NCI-H1436 treated with DMSO at 0.1 percent for 48 hours (cell line): ENCODE results near the gene BHMT.
"Not testable (repeated sequence)": the region's sequence is repeated elsewhere in the genome, so short reads cannot be mapped to it uniquely, and the experiment has no call there.

ENCODE experiments used
- DNase-seq: peaks from one replicate; lab custom pipeline; 2025; lab: John Stamatoyannopoulos, UW

BHMT gene

GRCh38 chr5:79111960-79112702, 522 bp downstream of the BHMT start:
- no peak for DNase-seq

GRCh38 chr5:79112703-79113058, 1.1 kb downstream of the BHMT start:
- DNase-seq = no peak

DNA sequence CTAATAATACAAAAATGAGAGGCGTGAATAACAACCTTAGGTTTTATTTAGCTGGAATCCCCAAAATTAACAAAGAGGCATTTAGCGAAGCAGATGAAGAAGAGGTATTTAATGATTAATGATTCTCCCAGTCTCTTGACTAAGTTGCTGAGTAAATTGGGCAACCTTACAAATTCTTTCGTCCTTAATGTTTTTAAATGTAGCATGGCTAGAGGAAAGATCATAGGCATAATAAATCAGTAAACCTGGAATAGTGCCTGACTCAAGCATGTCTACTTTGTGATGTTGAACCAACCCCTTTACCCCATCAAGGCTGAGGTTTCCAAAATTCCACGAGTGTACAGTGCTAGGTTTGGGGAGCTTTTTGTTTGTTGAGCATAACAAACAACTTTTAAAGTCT, 7.9 kb downstream of the BHMT start:
- DNase-seq = no peak

DNA sequence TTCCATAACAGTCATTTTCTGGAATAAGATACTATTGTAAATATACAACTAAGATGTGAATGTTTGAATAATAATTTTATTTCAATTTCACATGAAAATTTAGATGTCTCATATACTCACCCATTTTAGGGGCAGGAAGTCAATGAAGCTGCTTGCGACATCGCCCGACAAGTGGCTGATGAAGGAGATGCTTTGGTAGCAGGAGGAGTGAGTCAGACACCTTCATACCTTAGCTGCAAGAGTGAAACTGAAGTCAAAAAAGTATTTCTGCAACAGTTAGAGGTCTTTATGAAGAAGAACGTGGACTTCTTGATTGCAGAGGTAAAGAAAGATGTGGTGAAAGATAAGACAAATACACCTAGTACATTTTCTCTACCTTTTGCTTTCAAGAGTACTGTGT, 8.6 kb downstream of the BHMT start:
- DNase-seq = no peak

GRCh38 chr5:79122973-79123372, 11.4 kb downstream of the BHMT start:
- no peak for DNase-seq

GRCh38 chr5:79124607-79125006, 13.0 kb downstream of the BHMT start:
- no peak for DNase-seq

DNA sequence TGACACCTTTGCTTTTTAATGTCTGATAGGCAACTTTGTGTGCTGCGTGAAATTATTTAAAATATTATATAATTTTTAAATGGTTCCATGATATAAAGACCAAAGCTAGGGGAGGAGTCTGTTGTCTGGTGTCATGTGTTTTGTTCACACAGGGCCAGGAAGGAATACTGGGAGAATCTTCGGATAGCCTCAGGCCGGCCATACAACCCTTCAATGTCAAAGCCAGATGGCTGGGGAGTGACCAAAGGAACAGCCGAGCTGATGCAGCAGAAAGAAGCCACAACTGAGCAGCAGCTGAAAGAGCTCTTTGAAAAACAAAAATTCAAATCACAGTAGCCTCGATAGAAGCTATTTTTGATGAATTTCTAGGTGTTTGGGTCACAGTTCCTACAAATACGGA, 19.2 kb downstream of the BHMT start:
- no peak for DNase-seq

GRCh38 chr5:79133121-79133656, 21.6 kb downstream of the BHMT start:
- DNase-seq = no peak

GRCh38 chr5:79133657-79134451, 22.2 kb downstream of the BHMT start:
- DNase-seq = no peak

- DNase-seq = no peak
Observed at GRCh38 chr5:79135790-79136553, 24.4 kb downstream of the BHMT start.

DNA sequence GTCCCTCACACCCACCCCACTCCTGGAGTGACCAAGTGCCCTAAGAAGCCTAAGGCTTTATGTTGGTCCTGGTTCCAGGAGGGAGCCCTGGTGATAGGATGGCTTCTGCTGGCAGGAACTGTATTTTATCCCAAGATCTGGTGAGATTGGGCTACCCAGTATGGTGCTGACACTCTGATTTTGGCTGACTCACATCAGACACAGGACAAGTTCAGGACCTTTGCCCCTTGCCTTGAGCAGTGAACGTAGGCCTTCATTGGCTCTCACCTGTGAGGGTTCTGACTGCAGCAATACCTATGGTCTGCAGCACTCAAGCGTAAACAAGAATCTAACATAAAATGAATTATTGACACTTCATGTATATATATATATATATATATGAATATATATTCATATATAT, 25.0 kb downstream of the BHMT start:
- no peak for DNase-seq

GRCh38 chr5:79140553-79140952, 28.9 kb downstream of the BHMT start:
- no peak for DNase-seq

DNA sequence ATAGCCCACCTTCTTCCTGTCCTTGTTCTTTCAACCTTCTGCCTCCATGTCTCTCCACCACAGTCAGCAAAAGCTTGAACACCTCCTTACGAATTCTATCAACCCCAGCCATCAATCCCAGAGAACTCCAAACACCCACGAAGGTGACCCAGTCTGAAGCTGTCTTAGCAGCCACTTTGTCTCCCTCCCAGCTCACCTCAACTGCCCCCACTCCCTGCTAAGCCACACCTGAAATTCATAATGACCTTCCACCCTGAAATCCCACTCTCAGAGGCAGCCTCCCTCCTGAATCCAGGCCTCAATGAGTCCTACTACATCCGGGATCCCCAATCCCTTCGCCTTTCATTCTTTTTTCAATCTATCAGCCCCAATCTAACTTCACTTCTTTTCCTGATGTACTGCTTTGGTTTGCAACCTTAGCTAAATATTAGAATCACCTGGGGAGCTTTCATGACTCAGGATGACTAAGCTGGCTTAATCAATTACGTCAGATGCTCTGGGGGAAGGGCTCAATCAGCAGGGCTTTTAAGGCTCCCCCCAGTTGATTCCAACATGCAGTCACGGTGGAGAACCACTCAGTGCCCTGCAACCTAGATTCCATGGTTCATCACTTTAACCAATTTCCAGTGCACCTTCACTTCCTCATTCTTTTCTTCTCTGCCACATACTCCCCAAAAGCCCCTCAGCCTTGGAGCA, 32.2 kb downstream of the BHMT start:
- DNase-seq = no peak

GRCh38 chr5:79147076-79147475, 35.5 kb downstream of the BHMT start:
- no peak for DNase-seq

DNA sequence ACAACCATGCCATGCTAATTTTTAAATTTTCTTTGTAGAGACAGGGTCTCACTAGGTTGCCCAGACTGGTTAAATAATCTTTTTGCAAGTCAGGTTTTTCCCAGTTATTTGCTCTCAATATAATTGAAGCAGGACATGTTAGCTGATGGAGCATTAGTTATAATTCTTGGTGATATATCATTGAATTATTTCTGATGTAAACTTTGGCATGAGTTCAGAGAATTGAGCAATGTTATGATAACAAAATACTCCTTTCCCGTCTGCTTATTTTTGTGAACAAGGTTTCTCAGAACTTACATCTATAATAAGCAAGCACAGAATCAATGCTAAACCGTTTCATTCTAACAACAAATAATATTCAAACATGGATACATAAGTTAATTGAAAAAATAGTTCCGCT, 37.8 kb downstream of the BHMT start:
- no peak for DNase-seq

DNA sequence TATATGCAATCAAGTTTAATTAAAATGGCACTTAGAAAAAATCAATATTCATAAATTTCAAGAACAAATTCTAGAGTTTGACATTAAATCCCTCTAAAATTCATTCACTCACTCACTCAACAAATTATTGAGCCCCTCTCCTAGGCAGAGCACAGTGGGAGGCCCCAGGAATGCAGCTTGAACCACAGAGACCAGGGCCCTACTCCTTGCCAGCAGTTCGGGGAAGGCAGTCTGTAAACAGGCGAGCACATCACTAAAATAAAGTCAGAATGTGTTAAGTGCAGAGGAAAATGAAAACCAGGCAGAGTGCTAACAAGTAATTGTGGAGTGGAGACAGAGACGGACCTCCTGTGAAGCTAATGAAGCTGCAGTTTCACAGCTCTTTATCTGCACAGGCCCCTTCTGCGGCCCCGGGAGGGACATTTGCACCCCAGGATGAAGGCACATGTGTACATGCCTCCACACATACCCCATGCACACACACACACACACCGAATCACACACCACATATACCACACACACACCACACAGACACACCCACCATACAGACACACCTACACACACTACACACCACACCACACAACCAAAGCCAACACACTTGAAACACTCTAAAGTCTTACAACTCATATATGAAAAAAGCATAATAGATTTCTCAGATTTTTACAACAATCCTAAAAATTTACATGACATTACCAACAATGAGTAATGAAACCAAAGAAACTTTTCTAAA, 40.5 kb downstream of the BHMT start:
- DNase-seq = no peak

- no peak for DNase-seq
Observed at GRCh38 chr5:79157305-79157704, 45.7 kb downstream of the BHMT start.

GRCh38 chr5:79161647-79162046, 50.0 kb downstream of the BHMT start:
- not testable (repeated sequence) for DNase-seq

- DNase-seq = no peak
Observed at GRCh38 chr5:79168031-79168430, 56.4 kb downstream of the BHMT start.

DNA sequence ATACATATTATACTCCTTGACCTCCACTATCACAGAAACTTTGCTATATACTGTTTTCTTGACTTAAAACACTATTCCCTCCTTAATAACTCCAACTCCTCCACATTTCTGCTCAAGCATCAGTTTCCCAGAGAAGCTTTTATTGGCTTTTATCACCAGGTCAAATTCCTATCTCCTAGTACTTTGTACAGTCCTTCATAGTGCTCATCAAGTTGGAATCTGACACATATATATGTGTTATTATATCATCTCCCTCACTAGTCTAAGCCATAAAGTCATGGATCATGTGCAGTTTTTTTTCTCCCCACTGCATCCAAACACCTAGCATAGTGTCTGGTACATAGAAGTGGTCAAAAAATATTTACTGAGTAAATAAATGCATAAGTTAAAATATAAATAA, 59.1 kb downstream of the BHMT start:
- DNase-seq = no peak

DNA sequence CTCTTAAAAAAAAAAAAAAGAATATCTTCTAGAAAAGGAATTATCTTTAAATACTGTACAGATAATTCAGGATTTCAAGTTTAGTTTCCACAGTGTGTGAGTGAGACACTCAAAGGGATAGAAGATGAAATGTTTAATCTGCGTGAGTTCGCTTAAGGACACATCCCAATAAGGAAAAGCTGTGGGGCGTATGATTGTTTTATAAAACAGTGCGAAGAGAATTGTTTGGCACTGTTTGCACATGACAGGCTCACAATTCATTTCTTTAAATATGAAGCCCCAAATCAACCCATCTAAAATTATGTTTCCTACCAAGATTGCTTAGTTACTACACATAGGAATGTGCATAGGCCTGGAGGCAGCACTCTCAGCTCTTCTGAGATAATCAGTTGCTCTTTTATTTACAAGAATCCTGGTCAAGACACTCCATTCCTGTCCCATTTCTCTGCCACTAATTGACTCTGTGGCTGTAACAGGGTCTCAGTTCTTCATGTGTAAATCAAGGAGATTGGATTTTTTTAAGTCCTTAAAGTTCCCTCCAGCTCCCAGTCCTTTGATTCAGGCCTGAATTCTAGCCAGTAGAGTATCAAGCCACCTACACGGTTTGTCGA, 60.1 kb downstream of the BHMT start:
- no peak for DNase-seq
